SK-N-SH (cell line): Measurements from ENCODE around the gene RAB5B.

ENCODE experiments used
- ELF1 ChIP-seq: IDR thresholded peaks from 2 replicates; pipeline ENCODE4 v1.4.0; 2012
- EZH2phosphoT487 ChIP-seq: fragments of 200-600 bp; sonication (generic); IDR thresholded peaks from 2 replicates; pipeline ENCODE4 v1.6.1; 2017; ENCODE audit warnings: low read depth, mixed run types, mild to moderate bottlenecking, antibody characterized with exemption, moderate library complexity, borderline replicate concordance
- FOSL2 ChIP-seq: IDR thresholded peaks from 2 replicates; pipeline ENCODE4 v1.4.0; 2012; ENCODE audit warnings: low read depth, mild to moderate bottlenecking, moderate library complexity, borderline replicate concordance
- RCOR1 ChIP-seq: fragments of 150-350 bp; IDR thresholded peaks from 2 replicates; pipeline ENCODE4 v1.6.1; 2017; ENCODE audit warnings: antibody characterized with exemption, low read length
- YY1 ChIP-seq: IDR thresholded peaks from 2 replicates; pipeline ENCODE4 v1.4.0; 2012; ENCODE audit warnings: low read depth, mild to moderate bottlenecking
- TF ChIP-seq, protein P1 (sequence below): fragments of 200-600 bp; sonication (generic); IDR thresholded peaks from 2 replicates; pipeline ENCODE4 v1.6.1; 2017; ENCODE audit warnings: antibody characterized with exemption, mild to moderate bottlenecking, moderate library complexity
- TF ChIP-seq, protein P2 (sequence below): IDR thresholded peaks from 2 replicates; pipeline ENCODE4 v1.6.1; 2012; ENCODE audit warnings: mild to moderate bottlenecking, low read depth, low read length, moderate library complexity
- TF ChIP-seq, protein P3 (sequence below): fragments of 150-350 bp; IDR thresholded peaks from 2 replicates; pipeline ENCODE4 v1.6.1; 2016; ENCODE audit warnings: mild to moderate bottlenecking, low read depth, low read length

DNA sequence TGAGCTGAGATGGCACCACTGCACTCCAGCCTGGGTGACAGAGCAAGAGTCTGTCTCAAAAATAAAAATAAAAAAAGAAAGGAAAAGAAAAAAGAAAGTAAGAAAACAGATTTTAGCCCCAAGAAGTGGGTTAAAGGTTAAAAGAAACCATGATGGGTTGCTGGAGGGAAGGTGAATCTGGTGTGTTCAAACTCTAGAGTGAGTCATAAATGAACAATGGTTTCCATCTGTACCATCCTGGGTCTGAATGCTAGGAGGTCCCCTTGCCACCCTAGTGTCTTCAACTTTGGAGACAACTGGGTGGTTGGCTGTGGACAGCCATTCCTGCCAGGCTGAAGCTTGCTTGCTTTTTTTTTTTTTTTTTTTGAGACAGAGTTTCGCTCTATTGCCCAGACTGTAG, 66.3 kb downstream of the RAB5B start:
- TF ChIP-seq, protein P1, sequence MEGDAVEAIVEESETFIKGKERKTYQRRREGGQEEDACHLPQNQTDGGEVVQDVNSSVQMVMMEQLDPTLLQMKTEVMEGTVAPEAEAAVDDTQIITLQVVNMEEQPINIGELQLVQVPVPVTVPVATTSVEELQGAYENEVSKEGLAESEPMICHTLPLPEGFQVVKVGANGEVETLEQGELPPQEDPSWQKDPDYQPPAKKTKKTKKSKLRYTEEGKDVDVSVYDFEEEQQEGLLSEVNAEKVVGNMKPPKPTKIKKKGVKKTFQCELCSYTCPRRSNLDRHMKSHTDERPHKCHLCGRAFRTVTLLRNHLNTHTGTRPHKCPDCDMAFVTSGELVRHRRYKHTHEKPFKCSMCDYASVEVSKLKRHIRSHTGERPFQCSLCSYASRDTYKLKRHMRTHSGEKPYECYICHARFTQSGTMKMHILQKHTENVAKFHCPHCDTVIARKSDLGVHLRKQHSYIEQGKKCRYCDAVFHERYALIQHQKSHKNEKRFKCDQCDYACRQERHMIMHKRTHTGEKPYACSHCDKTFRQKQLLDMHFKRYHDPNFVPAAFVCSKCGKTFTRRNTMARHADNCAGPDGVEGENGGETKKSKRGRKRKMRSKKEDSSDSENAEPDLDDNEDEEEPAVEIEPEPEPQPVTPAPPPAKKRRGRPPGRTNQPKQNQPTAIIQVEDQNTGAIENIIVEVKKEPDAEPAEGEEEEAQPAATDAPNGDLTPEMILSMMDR = no peak
- TF ChIP-seq, protein P2, sequence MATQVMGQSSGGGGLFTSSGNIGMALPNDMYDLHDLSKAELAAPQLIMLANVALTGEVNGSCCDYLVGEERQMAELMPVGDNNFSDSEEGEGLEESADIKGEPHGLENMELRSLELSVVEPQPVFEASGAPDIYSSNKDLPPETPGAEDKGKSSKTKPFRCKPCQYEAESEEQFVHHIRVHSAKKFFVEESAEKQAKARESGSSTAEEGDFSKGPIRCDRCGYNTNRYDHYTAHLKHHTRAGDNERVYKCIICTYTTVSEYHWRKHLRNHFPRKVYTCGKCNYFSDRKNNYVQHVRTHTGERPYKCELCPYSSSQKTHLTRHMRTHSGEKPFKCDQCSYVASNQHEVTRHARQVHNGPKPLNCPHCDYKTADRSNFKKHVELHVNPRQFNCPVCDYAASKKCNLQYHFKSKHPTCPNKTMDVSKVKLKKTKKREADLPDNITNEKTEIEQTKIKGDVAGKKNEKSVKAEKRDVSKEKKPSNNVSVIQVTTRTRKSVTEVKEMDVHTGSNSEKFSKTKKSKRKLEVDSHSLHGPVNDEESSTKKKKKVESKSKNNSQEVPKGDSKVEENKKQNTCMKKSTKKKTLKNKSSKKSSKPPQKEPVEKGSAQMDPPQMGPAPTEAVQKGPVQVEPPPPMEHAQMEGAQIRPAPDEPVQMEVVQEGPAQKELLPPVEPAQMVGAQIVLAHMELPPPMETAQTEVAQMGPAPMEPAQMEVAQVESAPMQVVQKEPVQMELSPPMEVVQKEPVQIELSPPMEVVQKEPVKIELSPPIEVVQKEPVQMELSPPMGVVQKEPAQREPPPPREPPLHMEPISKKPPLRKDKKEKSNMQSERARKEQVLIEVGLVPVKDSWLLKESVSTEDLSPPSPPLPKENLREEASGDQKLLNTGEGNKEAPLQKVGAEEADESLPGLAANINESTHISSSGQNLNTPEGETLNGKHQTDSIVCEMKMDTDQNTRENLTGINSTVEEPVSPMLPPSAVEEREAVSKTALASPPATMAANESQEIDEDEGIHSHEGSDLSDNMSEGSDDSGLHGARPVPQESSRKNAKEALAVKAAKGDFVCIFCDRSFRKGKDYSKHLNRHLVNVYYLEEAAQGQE = no peak
- TF ChIP-seq, protein P3, sequence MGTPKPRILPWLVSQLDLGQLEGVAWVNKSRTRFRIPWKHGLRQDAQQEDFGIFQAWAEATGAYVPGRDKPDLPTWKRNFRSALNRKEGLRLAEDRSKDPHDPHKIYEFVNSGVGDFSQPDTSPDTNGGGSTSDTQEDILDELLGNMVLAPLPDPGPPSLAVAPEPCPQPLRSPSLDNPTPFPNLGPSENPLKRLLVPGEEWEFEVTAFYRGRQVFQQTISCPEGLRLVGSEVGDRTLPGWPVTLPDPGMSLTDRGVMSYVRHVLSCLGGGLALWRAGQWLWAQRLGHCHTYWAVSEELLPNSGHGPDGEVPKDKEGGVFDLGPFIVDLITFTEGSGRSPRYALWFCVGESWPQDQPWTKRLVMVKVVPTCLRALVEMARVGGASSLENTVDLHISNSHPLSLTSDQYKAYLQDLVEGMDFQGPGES = no peak
- TF ChIP-seq YY1 = no peak
- no peak for TF ChIP-seq RCOR1
- no peak for TF ChIP-seq FOSL2
- TF ChIP-seq EZH2phosphoT487 = no peak
- TF ChIP-seq ELF1 = no peak
